PC-3 (cell line): Measurements from ENCODE around the gene NEGR1. TPM values are rescaled to one million over a fixed set of nuclear protein-coding genes. Genes with fewer than 3 reads are reported as not detected.
A peak's percentile ranks its signal among the peaks of the same experiment; 100 is the strongest.

ENCODE experiments used
- ATAC-seq: fragments of 200-7000 bp; cut with Tn5 transposase; 2 replicates; pipeline ENCODE4 v1.9.1; 2020; ENCODE audit warnings: mild to moderate bottlenecking, moderate library complexity
- Bru-seq: library from RNA; stranded (reverse); fragments of 400-500 nt; gene quantifications from one replicate; lab custom pipeline; 2021; lab: Mats Ljungman, UMichigan
- BruChase-seq, 2 experiments: library from RNA; stranded (reverse); fragments of 400-500 nt; gene quantifications; one replicate each; lab custom pipeline; 2021; lab: Mats Ljungman, UMichigan
- BruUV-seq: library from RNA; stranded (reverse); fragments of 400-500 nt; replicated peaks from 2 replicates; lab custom pipeline; 2021; lab: Mats Ljungman, UMichigan
- CTCF ChIA-PET: fragments of 300-600 bp; sonication (Branson Sonifier 250); formaldehyde crosslinking; loops from one replicate; lab custom pipeline; 2022; ENCODE audit warnings: antibody characterized with exemption; lab: Charles Lee
- POLR2A ChIA-PET: fragments of 300-600 bp; sonication (Branson Sonifier 250); formaldehyde crosslinking; loops from one replicate; lab custom pipeline; 2022; ENCODE audit warnings: antibody characterized with exemption; ENCODE audit not compliant: unreplicated experiment; lab: Charles Lee
- DNase-seq: peaks from one replicate; pipeline ENCODE4 v3.0.0-alpha.2; 2015
- H2AFZ ChIP-seq: fragments of 300-600 bp; sonication (generic); 2 replicates; pipeline ENCODE4 v1.6.0; 2016; ENCODE audit warnings: antibody characterized with exemption, low read length
- H3F3A ChIP-seq: fragments of 300-600 bp; sonication (generic); one replicate; pipeline ENCODE4 v1.6.0; 2017; ENCODE audit warnings: antibody characterized with exemption, low read length, control low read depth, mild to moderate bottlenecking; ENCODE audit not compliant: unreplicated experiment
- H3K27ac ChIP-seq: fragments of 300-600 bp; sonication (generic); 2 replicates; pipeline ENCODE4 v1.5.1; 2016; ENCODE audit warnings: mild to moderate bottlenecking, low read length
- H3K27me3 ChIP-seq: fragments of 300-600 bp; sonication (generic); 2 replicates; pipeline ENCODE4 v1.6.1; 2016; ENCODE audit warnings: low read length, mixed read lengths
- H3K36me3 ChIP-seq: fragments of 300-600 bp; sonication (generic); 2 replicates; pipeline ENCODE4 v1.6.1; 2016; ENCODE audit warnings: low read depth, mixed run types, low read length, mixed read lengths
- H3K4me1 ChIP-seq: fragments of 300-600 bp; sonication (generic); 2 replicates; pipeline ENCODE4 v1.5.1; 2016; ENCODE audit warnings: low read length; ENCODE audit not compliant: insufficient read depth
- H3K4me2 ChIP-seq: fragments of 300-600 bp; sonication (generic); 2 replicates; pipeline ENCODE4 v1.6.0; 2016; ENCODE audit warnings: low read length
- H3K4me3 ChIP-seq: fragments of 300-600 bp; sonication (generic); 2 replicates; pipeline ENCODE4 v1.5.1; 2016; ENCODE audit warnings: mild to moderate bottlenecking, low read length, mixed read lengths
- H3K79me2 ChIP-seq: fragments of 300-600 bp; sonication (generic); 2 replicates; pipeline ENCODE4 v1.6.1; 2017; ENCODE audit warnings: low read length, mixed read lengths
- H3K9ac ChIP-seq: fragments of 300-600 bp; sonication (generic); 2 replicates; pipeline ENCODE4 v1.6.0; 2016; ENCODE audit warnings: mild to moderate bottlenecking, low read length
- H3K9me2 ChIP-seq: fragments of 300-600 bp; sonication (generic); replicated peaks from 2 replicates; pipeline ENCODE4 v1.6.1; 2016; ENCODE audit warnings: mixed run types, low read length, mixed read lengths
- H3K9me3 ChIP-seq: fragments of 300-600 bp; sonication (generic); 2 replicates; pipeline ENCODE4 v1.6.1; 2016; ENCODE audit warnings: low read length, mixed read lengths
- H4K20me1 ChIP-seq: fragments of 300-600 bp; sonication (generic); 2 replicates; pipeline ENCODE4 v1.6.1; 2016; ENCODE audit warnings: low read length, mixed read lengths
- CTCF ChIP-seq: fragments of 300-600 bp; sonication (generic); conservative IDR thresholded peaks from 2 replicates; pipeline ENCODE4 v1.5.1; 2017; ENCODE audit warnings: antibody characterized with exemption, low read depth, mild to moderate bottlenecking, low read length
- EZH2 ChIP-seq: fragments of 300-600 bp; sonication (generic); IDR thresholded peaks from one replicate; pipeline ENCODE4 v1.6.1; 2017; ENCODE audit warnings: antibody characterized with exemption, mild to moderate bottlenecking, low read length; ENCODE audit not compliant: unreplicated experiment
- EZH2phosphoT487 ChIP-seq: fragments of 300-600 bp; sonication (generic); IDR thresholded peaks from 2 replicates; pipeline ENCODE4 v1.6.1; 2018; ENCODE audit warnings: mild to moderate bottlenecking, antibody characterized with exemption, low read length, borderline replicate concordance
- intact Hi-C: fragments of 100-400 bp; cut with micrococcal nuclease; formaldehyde crosslinking; loops from 2 replicates; pipeline ENCODE4 v1.9.0; 2023
- long read RNA-seq: library from polyadenylated mRNA; unstranded; transcript quantifications from one replicate; pipeline ENCODE4 v2.0.0, GENCODE V29; 2021; ENCODE audit not compliant: unreplicated experiment
- total RNA-seq: library from RNA; depleted of rRNA; stranded (reverse); fragments of >200 nt; gene quantifications from 2 replicates; pipeline ENCODE4 v1.2.3, GENCODE V29; 2014; rRNA removed

NEGR1 gene
- total RNA-seq (1.7 and 3.4 TPM in 2 replicates), Bru-seq, nascent RNA (percentile 55 among the genes with signal in this experiment), BruChase-seq, experiment 1, labeled RNA remaining after a 6-hour chase (percentile 47 among the genes with signal in this experiment), BruChase-seq, experiment 2, labeled RNA remaining after a 2-hour chase (percentile 66 among the genes with signal in this experiment)
- long read RNA-seq, partial matches to known transcripts, result 17 of 30 reads
- long read RNA-seq, other reads (novel, unspliced or antisense), result 13 of 30 reads

GRCh38 chr1:72282271-72283021 is at the start of gene NEGR1:
NEGR1 (minus strand) TSS chr1:72282539.
- Histone ChIP-seq H4K20me1 (no peaks in the 10 kb centered on the region), H3K9ac (peak within 1 kb of the TSS; percentile 76), H3K36me3 (no peaks in the 10 kb centered on the region), H2AFZ (peak within 1 kb of the TSS; percentile 98), H3K4me1 (peaks cover 49% of the 10 kb centered on the region), H3K9me2 (no peaks in the 10 kb centered on the region), H3K4me2 (peak within 1 kb of the TSS; percentile 90), H3K27ac (peak within 1 kb of the TSS; percentile 83), H3K79me2 (peaks cover 40% of the 10 kb centered on the region), H3F3A (peaks cover 5% of the 10 kb centered on the region), H3K4me3 (peak within 1 kb of the TSS; percentile 95), H3K9me3 (no peaks in the 10 kb centered on the region), H3K27me3 (no peaks in the 10 kb centered on the region)
- intact Hi-C loops, result loop anchor here (1.0 to 10.0 kb wide), 8 partner anchors 96 to 1195 kb away; no protein-coding TSS in a partner anchor
- TSS peak; percentile 14 for BruUV-seq
- DNase-seq, result peak; percentile 89
- peak; percentile 63 for ATAC-seq
- TF ChIP-seq EZH2phosphoT487 (peak; percentile 79), CTCF (no peak), EZH2 (no peak)
- ChIA-PET CTCF (interaction anchor here (0.6 to 0.9 kb wide), 3 partner anchors 134 to 1086 kb away, joined by 3 to 7 read pairs (median 7); no protein-coding TSS in a partner anchor), POLR2A (interaction anchor here (0.6 kb wide), 2 partner anchors 237 to 374 kb away, joined by 3 to 7 read pairs; no protein-coding TSS in a partner anchor)

- no peak for DNase-seq
- POLR2A ChIA-PET, result no interaction called here
Measured at GRCh38 chr1:72326494-72326893, 44.2 kb upstream of the NEGR1 start.

More at GRCh38 chr1:72326494-72326893, 44.2 kb upstream of the NEGR1 start:
- ATAC-seq, result no peak
- H3K79me2 ChIP-seq, result no peaks in the 10 kb centered on the region
- no peak overlapping the region for H3K27ac ChIP-seq
- no peaks in the 10 kb centered on the region for H4K20me1 ChIP-seq
- H3K4me2 ChIP-seq, result no peak overlapping the region
- intact Hi-C loops, result no loop called here
- BruUV-seq, result no TSS peak
- TF ChIP-seq EZH2phosphoT487 (no peak), CTCF (no peak), EZH2 (no peak)
- no peak overlapping the region for H3K4me3 ChIP-seq
- no peaks in the 10 kb centered on the region for H3K36me3 ChIP-seq
- no peaks in the 10 kb centered on the region for H3K9me3 ChIP-seq
- H3F3A ChIP-seq, result no peaks in the 10 kb centered on the region
- no peaks in the 10 kb centered on the region for H3K27me3 ChIP-seq
- H3K9ac ChIP-seq, result no peak overlapping the region
- CTCF ChIA-PET, result no interaction called here
- no peaks in the 10 kb centered on the region for H3K9me2 ChIP-seq
- no peaks in the 10 kb centered on the region for H3K4me1 ChIP-seq
- no peak overlapping the region for H2AFZ ChIP-seq
